Activated naive CD4-positive, alpha-beta T cell treated with anti-CD3 and anti-CD28 coated beads, Interleukin-2, amount 50 U/mL, for 16 hours (primary cell): ENCODE data around the gene UBD.

Experiments
- DNase-seq: peaks from one replicate; pipeline ENCODE4 v3.0.0-alpha.2; 2020

The UBD gene

DNA sequence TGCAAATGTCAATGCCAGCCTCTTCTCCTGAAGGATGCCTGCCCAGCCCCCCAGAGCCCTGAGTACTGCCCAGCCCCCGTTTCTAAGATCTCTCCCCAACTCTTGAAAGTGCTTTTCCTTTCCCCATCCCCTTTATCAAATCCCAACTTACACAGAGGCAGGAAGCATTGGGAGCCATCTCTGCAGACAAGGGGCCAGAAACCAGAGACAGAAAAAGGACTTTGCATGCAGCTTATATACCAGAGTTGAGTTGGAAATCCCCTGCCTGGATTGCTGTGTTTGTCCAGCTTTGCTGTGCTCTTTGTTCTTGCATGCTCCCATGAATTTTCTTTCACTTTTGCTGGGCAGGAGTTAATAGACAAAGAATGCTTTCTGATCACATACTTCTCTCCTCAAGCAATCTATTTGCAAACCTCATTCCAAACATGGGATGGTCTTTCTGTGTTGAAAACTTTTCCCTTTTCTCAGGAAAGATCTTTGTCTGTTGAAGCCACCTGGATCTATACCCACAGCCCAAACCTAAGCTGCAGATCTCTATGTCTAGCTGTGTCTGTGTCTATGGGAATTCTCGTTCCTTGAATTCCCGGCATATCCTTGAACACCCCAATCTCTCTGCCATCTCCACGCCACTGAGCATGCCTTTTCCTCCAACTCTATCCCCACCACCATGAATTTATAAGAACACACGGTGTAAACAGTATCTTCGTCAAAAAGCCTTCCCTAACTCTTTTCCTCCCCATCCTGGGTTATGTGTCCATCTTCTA is at the start of gene UBD:
Gene UBD (minus strand): TSS at position 209 of the 764 bp plus-strand sequence. CDS start 31 bp downstream, at position 178.
- DNase-seq: no peak

DNA sequence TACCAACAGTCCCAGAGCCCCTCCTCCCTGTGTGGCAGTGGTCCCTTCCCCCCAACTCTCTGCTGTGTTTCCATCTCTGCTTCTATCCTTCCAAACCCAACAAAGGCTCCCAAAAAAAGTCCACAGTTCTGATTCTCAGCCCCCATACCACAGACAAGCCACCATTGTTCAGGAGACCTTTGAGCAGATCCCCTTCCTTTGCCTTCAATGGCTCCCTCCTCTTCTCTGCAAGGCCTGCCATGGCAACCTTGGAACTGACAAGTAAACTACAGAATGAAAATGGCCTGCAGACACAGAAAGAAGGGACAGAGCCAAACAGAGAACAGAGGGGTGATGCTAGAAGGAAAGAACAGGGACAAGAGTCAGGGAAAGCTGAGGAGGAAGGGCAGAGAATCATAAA is 48.6 kb upstream of the UBD start:
- DNase-seq: no peak

GRCh38 chr6:29603930-29604329 is 44.4 kb upstream of the UBD start:
- DNase-seq: no peak

GRCh38 chr6:29603456-29603855 is 43.9 kb upstream of the UBD start:
- no peak for DNase-seq

GRCh38 chr6:29602564-29603361 is 43.2 kb upstream of the UBD start:
- DNase-seq: no peak

DNA sequence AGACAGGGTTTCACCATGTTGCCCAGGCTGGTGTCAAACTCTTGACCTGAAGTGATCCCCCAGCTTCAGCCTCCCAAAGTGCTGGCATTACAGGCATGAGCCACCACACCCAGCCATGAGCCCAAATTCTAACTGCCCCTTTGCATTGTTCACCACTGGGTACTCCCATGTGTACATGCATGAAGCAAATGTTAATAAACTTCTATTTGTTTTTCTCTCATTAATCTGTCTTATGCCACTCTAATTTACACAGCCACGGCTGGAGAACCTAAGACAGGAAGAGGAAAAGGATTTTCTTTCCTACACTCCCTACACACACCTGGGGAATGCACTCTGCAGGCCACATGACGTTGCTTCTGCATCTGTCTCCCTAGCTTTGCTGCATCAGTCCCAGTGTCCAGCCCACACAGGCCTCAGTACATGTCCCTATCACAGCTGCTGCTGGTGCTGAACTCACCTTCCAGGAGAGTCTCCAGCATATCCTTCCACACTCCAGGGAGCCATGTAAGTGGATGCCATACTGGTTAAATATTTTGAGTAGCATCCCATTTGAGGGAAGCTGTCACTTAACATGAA is 38.7 kb upstream of the UBD start:
- DNase-seq: no peak

- DNase-seq: no peak
These were observed 37.7 kb upstream of the UBD start for GRCh38 chr6:29597184-29597583.

GRCh38 chr6:29596381-29596900 is 36.9 kb upstream of the UBD start:
- DNase-seq: no peak

DNA sequence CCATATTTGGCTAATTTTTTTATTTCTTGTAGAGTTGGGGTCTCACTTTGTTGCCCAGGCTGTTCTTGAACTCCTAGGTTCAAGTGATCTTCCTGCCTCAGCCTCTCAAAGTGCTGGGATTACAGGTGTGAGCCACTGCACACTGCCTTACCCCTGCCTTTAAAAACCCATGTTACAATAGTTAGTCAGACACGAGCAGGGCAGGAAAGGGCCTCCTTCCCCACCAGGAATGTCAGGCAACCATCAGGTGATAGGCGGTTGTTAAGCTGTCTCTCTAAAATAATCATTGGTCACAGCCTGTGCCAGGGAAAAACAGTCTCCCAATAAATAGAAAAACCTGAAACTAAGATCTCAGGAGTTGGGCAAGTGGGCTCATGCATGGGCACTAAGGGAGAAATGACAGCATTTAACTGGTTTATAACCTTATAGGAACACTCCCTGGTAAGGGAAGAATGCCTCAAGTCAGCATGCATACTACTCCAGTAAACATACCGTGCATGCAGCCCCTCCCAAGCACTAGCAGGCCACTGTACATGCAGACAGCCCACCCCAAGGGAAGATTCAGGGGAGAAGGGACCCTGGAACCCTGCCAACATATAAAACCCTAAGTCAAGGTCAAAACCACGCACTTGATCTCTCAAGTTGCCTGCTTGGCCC is 33.8 kb upstream of the UBD start:
- no peak for DNase-seq

DNA sequence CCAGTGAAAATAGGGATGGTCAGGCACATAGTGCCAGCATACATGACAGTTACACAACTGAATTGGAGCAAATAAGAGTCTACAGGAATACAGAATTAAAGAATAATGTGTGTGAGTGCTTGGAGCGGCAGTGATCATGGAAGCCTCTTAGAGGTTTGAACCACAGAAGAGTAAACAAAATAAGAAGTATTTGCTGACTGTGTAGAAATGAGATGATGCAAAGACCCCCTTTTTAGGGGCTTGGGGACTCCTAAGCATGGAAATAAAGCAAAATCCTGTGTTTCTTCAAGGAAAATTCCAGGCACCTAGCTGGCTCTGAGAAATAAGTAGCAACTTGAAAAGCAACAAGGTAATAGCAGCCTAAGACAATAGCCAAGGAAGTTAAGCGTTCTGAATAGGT is 32.1 kb upstream of the UBD start:
- DNase-seq: no peak

- no peak for DNase-seq
These were observed 30.8 kb upstream of the UBD start for GRCh38 chr6:29590218-29590808.

- DNase-seq: peak; percentile 45
These were observed 30.0 kb upstream of the UBD start for GRCh38 chr6:29589423-29590048.

DNA sequence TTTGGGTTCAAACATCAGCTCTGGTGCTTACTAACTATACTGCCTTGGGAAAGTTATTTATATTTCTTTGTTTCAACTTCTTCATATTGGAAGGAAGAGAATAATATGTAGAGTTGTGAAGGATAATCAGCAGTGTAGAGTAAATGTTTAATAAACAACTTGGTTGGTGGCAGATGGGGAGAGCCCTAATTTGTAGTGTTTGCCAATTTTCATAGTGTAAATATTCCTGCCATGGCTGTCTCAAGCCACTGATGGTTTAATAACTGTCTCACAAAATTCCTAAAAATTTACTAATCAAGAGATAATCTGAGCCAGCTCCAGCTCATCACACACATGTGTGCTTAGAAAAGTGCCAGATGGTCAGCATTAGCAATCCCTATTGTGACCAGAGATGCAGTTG is 25.3 kb upstream of the UBD start, which contains the start of gene OR2H2:
Gene OR2H2 (plus strand): TSS at position 301 of the 400 bp plus-strand sequence. CDS start 2,824 bp downstream, outside the sequence.
- no peak for DNase-seq

DNA sequence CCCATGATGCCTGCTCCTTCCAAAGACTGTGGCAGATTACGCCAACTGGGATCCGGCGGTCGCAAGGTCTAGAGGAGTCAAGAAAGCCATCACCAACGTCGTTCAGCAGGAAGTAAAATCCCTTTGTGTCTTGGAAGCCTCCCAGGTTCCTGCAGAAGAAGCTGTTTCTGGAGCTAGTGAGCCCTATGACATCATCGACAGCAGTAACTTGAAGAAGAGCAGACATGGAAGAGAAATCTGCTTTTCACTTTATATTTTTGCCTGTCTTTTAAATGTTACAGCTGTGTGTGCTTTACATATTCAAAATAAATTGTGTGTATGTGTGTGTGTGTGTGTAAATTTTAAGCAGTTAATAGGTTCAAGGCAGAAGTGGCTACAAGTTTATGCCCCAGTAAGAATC is 18.0 kb upstream of the UBD start:
- DNase-seq: no peak

DNA sequence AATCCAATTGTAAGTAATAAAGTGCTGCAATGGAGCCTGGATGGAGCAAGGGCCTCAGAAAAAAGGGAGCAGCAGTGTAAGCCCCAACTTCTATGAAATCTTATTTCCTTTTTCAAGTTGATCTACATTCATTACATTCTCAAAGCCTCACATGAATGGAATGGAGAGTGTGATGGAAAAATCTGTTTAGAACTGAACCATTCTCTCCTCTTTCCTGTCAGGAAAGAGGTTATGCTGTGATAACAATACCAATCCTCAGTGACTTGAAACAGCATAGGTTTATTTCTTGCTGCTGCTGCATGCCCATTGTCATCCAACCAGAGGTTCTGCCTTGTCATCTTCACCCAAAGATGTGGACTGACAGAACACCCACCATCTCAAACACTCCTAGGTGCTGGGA is 16.5 kb upstream of the UBD start:
- DNase-seq: no peak

- DNase-seq: no peak
These were observed 8.5 kb upstream of the UBD start for GRCh38 chr6:29567991-29568390.

GRCh38 chr6:29567541-29567940 is 8.0 kb upstream of the UBD start:
- DNase-seq: no peak

GRCh38 chr6:29566856-29567255 is 7.3 kb upstream of the UBD start:
- DNase-seq: no peak

DNA sequence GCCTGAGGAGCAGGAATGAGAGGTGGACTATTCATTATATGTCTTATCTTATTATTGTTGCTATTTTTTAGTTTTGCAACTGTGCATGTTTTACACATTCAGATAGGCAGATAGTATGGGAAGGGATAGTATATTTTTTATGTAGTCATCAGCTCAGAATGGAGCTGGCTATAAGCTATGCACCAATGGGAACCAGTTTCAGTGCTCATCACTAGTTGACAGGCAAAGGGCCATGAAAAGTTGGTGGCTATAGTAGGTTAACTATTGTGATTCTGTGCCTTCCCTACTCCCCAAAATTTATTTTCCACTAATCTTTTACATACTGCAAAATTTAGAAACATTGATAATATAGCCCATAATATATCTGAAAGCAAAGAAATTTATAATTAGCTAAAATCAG is 5.3 kb upstream of the UBD start:
- no peak for DNase-seq

DNA sequence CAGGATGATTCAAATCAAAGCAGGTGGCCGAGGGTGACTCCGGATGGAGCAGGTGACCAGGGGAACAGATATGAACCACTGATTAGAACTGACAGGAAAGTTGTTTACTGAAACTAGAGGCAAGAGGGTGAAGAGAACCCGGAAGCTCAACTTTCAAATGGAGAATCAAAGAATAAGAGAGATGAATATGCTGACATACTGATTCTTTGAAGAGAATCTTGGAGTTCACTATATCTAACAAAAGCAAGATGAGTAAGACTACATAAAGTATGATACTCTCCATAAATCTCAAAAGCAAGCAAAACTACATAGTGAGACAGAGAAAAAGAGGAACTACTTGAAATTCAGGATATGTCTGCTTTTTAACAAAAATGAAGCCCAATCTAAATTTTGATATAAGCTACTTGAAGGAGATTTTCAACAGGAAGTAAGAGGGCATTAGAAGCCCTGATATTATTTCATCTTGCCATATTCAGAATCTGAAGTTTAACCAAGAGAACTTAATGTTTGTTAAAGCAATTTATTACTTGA is 4.0 kb upstream of the UBD start:
- no peak for DNase-seq

DNA sequence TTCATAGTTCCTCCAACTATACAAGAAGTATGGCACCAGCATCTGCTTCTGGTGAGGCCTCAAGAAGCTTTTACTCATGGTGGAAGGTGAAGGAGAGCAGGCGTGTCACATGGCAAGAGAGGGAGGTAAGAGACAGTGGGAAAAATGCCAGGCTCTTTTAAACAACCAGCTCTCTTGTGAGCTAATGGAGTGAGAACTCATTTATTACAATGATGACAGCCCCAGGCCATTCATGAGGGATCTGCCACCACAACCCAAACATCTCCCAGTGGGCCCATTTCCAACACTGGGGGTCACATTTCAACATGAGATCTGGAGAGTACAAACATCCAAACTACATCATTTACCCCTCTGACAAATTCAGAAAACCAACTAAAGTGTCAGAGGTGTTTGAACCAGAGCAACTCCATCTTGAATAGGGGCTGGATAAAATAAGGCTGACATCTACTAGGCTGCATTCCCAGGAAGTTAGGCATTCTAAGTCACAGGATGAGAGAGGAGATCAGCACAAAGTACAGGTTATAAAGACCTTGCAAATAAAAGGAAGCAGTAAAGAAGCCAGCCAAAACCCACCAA is 2.2 kb upstream of the UBD start:
- no peak for DNase-seq

DNA sequence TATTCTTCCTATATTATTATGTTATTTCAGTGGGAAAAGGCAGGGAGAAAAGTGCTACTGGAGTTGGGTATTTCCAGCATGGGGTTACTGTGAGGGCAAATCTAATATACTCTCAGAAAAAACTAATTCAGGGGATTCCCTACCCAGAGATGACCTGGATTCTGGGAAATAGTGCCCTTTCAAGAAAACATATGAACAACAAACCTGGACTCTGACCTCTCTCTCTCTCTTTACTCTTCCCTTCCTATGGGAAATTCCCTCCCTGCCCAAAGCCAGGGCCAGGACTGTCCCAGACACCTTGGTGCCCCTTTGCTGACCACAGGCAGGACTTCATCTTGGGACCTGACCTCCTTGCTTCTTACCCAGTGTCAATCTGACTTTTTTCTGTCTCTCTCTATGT is 1.6 kb upstream of the UBD start:
- no peak for DNase-seq
